A673 (cell line): ENCODE results near the gene GAS6.

Experiments
- EZH2 ChIP-seq: fragments of 200-600 bp; sonication (generic); IDR thresholded peaks from 2 replicates; pipeline ENCODE4 v1.6.1; 2017; ENCODE audit warnings: borderline replicate concordance, low read depth, mild to moderate bottlenecking, mixed read lengths, antibody characterized with exemption, low read length; ENCODE audit not compliant: poor library complexity, severe bottlenecking
- TF ChIP-seq, protein P1 (sequence below): fragments of 300-800, 200-600 bp; sonication (generic); conservative IDR thresholded peaks from 2 replicates; pipeline ENCODE4 v1.5.1; 2017; ENCODE audit warnings: low read depth, mild to moderate bottlenecking, antibody characterized with exemption, low read length, moderate library complexity, mixed read lengths

DNA sequence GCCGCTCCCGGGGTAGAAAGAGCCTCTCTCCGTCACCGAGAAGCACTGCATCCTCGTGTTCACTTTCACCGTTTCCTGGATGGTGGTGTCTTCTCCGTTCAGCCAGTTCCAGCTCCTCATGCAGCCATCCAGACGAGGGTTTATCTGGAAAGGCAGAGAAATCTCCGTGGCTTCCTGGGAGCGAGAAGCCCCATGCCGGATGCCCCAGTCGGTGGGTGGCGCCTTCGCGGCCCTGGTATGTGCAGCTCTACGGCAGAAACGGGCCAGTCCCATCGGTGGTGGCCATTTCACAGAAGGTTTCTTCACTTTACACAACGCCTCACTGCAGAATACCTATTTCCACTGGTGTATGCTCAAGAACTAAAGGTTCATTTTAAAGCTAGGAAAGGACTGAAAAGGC, 36.9 kb downstream of the GAS6 start:
- TF ChIP-seq, protein P1, sequence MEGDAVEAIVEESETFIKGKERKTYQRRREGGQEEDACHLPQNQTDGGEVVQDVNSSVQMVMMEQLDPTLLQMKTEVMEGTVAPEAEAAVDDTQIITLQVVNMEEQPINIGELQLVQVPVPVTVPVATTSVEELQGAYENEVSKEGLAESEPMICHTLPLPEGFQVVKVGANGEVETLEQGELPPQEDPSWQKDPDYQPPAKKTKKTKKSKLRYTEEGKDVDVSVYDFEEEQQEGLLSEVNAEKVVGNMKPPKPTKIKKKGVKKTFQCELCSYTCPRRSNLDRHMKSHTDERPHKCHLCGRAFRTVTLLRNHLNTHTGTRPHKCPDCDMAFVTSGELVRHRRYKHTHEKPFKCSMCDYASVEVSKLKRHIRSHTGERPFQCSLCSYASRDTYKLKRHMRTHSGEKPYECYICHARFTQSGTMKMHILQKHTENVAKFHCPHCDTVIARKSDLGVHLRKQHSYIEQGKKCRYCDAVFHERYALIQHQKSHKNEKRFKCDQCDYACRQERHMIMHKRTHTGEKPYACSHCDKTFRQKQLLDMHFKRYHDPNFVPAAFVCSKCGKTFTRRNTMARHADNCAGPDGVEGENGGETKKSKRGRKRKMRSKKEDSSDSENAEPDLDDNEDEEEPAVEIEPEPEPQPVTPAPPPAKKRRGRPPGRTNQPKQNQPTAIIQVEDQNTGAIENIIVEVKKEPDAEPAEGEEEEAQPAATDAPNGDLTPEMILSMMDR = no peak
- no peak for TF ChIP-seq EZH2
